ENCODE data around the gene KCNMA1. TPM values are rescaled to one million over a fixed set of nuclear protein-coding genes. Genes with fewer than 3 reads are reported as not detected.

KCNMA1 gene
- total and polyA plus RNA-seq, 9 of the 15 experiments (the other 6 are each of a cell fraction or from before 2014, with no cell fraction given) = 0.01 to 0.95 (median 0.15) TPM; not detected in 4

- peak; percentile 90 for TF ChIP-seq REST (IDR thresholded peaks at IDR 0.05; ENCODE audit: borderline replicate concordance)
- TF ChIP-seq REST (CRISPR knock-in tag; IDR thresholded peaks at IDR 0.05; ENCODE audit: low read depth) = peak; percentile 86
- no peak for TF ChIP-seq PHB (CRISPR knock-in tag; IDR thresholded peaks at IDR 0.05)
- TF ChIP-seq SRSF3 (IDR thresholded peaks at IDR 0.05; ENCODE audit: insufficient read depth, low read length) = no peak
Measured at GRCh38 chr10:77680065-77680464, 42.5 kb upstream of the KCNMA1 start (continued).
